CD4-positive, CD25-positive, alpha-beta regulatory T cell (primary cell): Measurements from ENCODE around the gene GIMAP8. TPM values are rescaled to one million over a fixed set of nuclear protein-coding genes. Genes with fewer than 3 reads are reported as not detected.

ENCODE experiments used
- ATAC-seq, 2 donors: fragments of 150-1000 bp; cut with Tn5 transposase; one replicate each; pipeline ENCODE4 v1.10.0; 2021; ENCODE audit warnings: low read depth in 2 of 2, moderate number of reproducible peaks in 2 of 2, moderate library complexity in 1 of 2
- DNase-seq, 3 donors: peaks; one replicate each; pipeline versions ENCODE4 v3.0.0 to v3.0.0-alpha.2; 2012 to 2022; ENCODE audit warnings: mixed read lengths in 1 of 3
- H3K27ac ChIP-seq: one replicate; pipeline ENCODE4 v1.7.0; 2013; ENCODE audit warnings: mild to moderate bottlenecking, low read length; ENCODE audit not compliant: insufficient read depth, poor library complexity, severe bottlenecking
- H3K27me3 ChIP-seq: one replicate; pipeline ENCODE4 v1.7.0; 2013; ENCODE audit warnings: low read length; ENCODE audit not compliant: control insufficient read depth, insufficient read depth
- H3K36me3 ChIP-seq: one replicate; pipeline ENCODE4 v1.7.0; 2013; ENCODE audit warnings: mild to moderate bottlenecking, low read length, moderate library complexity; ENCODE audit not compliant: control insufficient read depth, insufficient read depth
- H3K4me1 ChIP-seq: 2 replicates; pipeline ENCODE4 v1.7.0; 2013; ENCODE audit warnings: mild to moderate bottlenecking, low read length; ENCODE audit not compliant: insufficient read depth, control insufficient read depth, poor library complexity, severe bottlenecking
- H3K4me3 ChIP-seq: one replicate; pipeline ENCODE4 v1.7.0; 2013; ENCODE audit warnings: low read depth, mild to moderate bottlenecking, low read length, moderate library complexity
- H3K9me3 ChIP-seq, 2 experiments: 1 replicate in 1 of 2; 2 replicates in 1 of 2; pipeline ENCODE4 v1.7.0; 2013; ENCODE audit warnings: low read length in 2 of 2, mild to moderate bottlenecking in 1 of 2, moderate library complexity in 1 of 2; ENCODE audit not compliant: control insufficient read depth in 2 of 2
- H3K27ac Mint-ChIP-seq, 3 donors: one replicate each; pipeline ENCODE4 v1.8.0; 2020 to 2022; ENCODE audit warnings: mild to moderate bottlenecking in 3 of 3, mixed read lengths in 3 of 3, moderate library complexity in 2 of 3
- H3K27me3 Mint-ChIP-seq: one replicate; pipeline ENCODE4 v1.8.0; 2022; ENCODE audit warnings: mild to moderate bottlenecking, mixed read lengths
- H3K36me3 Mint-ChIP-seq: one replicate; pipeline ENCODE4 v1.8.0; 2020; ENCODE audit warnings: mixed read lengths
- H3K4me1 Mint-ChIP-seq, 4 donors: one replicate each; pipeline ENCODE4 v1.8.0; 2020 to 2022; ENCODE audit warnings: mixed read lengths in 4 of 4, mild to moderate bottlenecking in 1 of 4
- H3K4me3 Mint-ChIP-seq, 4 donors: one replicate each; pipeline ENCODE4 v1.8.0; 2020 to 2022; ENCODE audit warnings: mild to moderate bottlenecking in 4 of 4, mixed read lengths in 4 of 4, moderate library complexity in 3 of 4
- H3K9me3 Mint-ChIP-seq, 7 donors: one replicate each; pipeline ENCODE4 v1.8.0; 2020 to 2022; ENCODE audit warnings: mixed read lengths in 7 of 7, mild to moderate bottlenecking in 3 of 7, moderate library complexity in 2 of 7
- polyA plus RNA-seq, 4 donors: library from polyadenylated mRNA; unstranded; fragments of 300-500 nt; fragmentation: Illumina TruSeq; gene quantifications; one replicate each; pipeline ENCODE4 v1.2.3, GENCODE V29; 2021
- total RNA-seq: library from RNA; stranded (reverse); gene quantifications from one replicate; pipeline ENCODE4 v1.2.3, GENCODE V29; 2022

GIMAP8 gene
- total and polyA plus RNA-seq, 5 donors from 2014 or later: 8.0 to 30.8 (median 15.1) TPM

DNA sequence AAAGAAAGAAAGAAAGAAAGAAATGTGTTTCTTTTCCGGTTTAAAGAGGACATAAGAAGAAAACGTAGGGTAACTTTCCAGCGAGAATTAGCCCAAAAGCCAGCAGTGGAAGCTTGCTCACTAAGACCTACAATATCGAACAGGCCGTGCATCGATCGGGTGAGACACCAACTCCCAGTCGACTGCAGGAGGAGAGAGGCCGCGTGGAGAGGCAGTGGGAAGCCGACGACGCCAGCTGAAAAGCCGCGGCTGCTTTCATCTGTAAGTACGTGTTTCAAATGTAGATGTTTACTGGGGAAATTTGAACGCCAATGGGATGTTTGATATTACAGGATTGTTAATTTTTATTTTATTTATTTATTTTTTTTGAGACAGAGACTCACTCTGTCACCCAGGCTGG is 28.6 kb upstream of the GIMAP8 start:
- DNase-seq: no peak
- Histone ChIP-seq H3K9me3 (no peaks in the 10 kb centered on the region), H3K4me3 (no peak overlapping the region), H3K4me1 (peaks cover 7% of the 10 kb centered on the region), H3K36me3 (no peaks in the 10 kb centered on the region), H3K27me3 (no peaks in the 10 kb centered on the region), H3K27ac (no peak overlapping the region)
- Mint-ChIP-seq H3K27ac (no peak overlapping the region), H3K36me3 (no peaks in the 10 kb centered on the region), H3K27me3 (peaks cover 6% of the 10 kb centered on the region), H3K9me3 (peaks cover 0 to 2% (median 0%) of the 10 kb centered on the region in 7 donors), H3K4me1 (peaks cover 4 to 8% (median 8%) of the 10 kb centered on the region in 4 donors), H3K4me3 (no peak overlapping the region)
- no peak for ATAC-seq

DNA sequence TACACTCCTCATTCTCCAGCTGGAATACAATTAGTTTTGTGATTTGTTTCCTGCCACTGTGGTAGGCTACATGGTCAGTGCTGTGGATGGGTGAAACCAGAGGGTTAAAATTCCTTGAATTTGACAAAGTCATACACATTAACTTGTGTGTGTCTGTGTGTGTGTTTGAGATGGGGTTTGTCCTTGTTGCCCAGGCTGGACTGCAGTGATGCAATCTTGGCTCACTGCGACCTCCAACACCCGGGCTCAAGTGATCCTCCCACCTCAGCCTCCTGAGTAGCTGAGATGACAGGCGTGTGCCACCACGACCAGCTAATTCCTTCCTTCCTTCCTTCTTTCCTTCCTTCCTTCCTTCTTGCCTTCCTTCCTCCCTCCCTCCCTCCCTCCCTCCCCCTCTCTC is 24.8 kb upstream of the GIMAP8 start:
- Histone ChIP-seq H3K27ac (no peak overlapping the region), H3K4me3 (no peak overlapping the region), H3K4me1 (peaks cover 6% of the 10 kb centered on the region), H3K27me3 (peaks cover 3% of the 10 kb centered on the region), H3K9me3 (no peaks in the 10 kb centered on the region), H3K36me3 (no peaks in the 10 kb centered on the region)
- Mint-ChIP-seq H3K4me3 (no peak overlapping the region), H3K9me3 (peaks cover 0 to 2% (median 0%) of the 10 kb centered on the region in 7 donors), H3K27ac (no peak overlapping the region), H3K36me3 (no peaks in the 10 kb centered on the region), H3K4me1 (peaks cover 5 to 9% (median 7%) of the 10 kb centered on the region in 4 donors), H3K27me3 (peaks cover 6% of the 10 kb centered on the region)
- DNase-seq (no peak), ATAC-seq (no peak)

- DNase-seq (no peak), ATAC-seq (peak in 1 of 2 donors; percentile 42)
- Histone ChIP-seq H3K36me3 (no peaks in the 10 kb centered on the region), H3K9me3 (no peaks in the 10 kb centered on the region), H3K27me3 (peaks cover 3% of the 10 kb centered on the region), H3K4me1 (no peaks in the 10 kb centered on the region), H3K27ac (no peak overlapping the region), H3K4me3 (no peak overlapping the region)
- no peak overlapping the region for H3K27ac Mint-ChIP-seq
- peaks cover 0 to 3% (median 1%) of the 10 kb centered on the region in 4 donors for H3K4me1 Mint-ChIP-seq
- no peaks in the 10 kb centered on the region for H3K36me3 Mint-ChIP-seq
- no peaks in the 10 kb centered on the region for H3K27me3 Mint-ChIP-seq
- peaks cover 0 to 2% (median 0%) of the 10 kb centered on the region in 7 donors for H3K9me3 Mint-ChIP-seq
- H3K4me3 Mint-ChIP-seq: no peak overlapping the region
Measured at GRCh38 chr7:150428671-150429451, 21.6 kb upstream of the GIMAP8 start.

DNA sequence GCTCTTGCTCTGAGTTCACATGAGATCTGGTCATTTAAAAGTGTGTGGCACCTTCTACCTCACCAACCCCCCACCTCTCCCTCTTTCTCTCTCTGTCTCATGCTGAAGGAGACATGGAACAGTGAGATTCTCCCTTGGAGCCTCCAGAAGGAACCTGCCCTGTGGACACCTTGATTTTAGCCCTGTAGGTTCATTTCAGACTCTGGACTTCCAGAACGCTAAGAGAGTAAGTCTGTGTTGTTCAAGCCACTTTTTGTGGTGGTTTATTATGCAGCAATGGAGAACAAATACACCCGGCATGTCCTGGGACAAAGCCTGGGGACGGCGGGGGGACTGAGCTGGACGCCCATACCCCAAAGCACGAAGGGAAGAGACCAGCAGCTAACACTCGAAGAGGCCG is 20.7 kb upstream of the GIMAP8 start:
- Histone ChIP-seq H3K4me3 (no peak overlapping the region), H3K27me3 (peaks cover 3% of the 10 kb centered on the region), H3K9me3 (no peaks in the 10 kb centered on the region), H3K27ac (no peak overlapping the region), H3K36me3 (no peaks in the 10 kb centered on the region), H3K4me1 (no peaks in the 10 kb centered on the region)
- Mint-ChIP-seq H3K27me3 (peaks cover 5% of the 10 kb centered on the region), H3K4me3 (no peak overlapping the region), H3K36me3 (no peaks in the 10 kb centered on the region), H3K27ac (no peak overlapping the region), H3K4me1 (peaks cover 0 to 3% (median 1%) of the 10 kb centered on the region in 4 donors), H3K9me3 (peaks cover 0 to 2% (median 0%) of the 10 kb centered on the region in 7 donors)
- DNase-seq (no peak), ATAC-seq (no peak)

DNA sequence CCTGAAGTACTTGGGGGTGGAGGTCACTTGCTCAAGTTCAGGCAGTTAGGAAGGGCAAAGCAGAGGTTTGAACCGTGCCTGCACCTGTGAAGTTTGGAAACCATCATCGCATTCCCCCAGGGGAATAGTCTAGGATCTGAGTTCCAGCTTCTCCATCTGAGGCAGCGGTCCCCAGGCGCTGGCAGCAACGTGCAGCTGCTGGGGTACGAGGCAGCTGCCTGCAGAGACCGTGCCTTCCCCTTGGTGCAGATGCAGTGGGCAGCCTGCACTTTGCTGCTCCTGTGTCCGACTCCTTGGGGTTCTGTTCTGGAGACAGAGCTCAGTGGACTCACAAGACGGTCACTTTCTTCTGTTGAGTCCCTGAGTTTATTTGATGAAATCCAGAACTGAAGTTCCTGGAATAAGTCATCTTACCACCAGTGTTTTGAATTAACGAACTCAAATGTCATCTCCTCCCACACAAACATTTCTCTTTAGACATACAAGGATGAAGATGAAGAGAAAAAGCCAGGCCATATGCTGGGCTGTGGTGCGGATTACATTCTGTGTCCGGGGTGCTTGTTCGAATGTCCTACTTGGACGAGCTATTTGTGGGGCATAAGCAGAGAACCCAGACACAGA is 19.9 kb upstream of the GIMAP8 start:
- Histone ChIP-seq H3K4me1 (no peaks in the 10 kb centered on the region), H3K9me3 (no peaks in the 10 kb centered on the region), H3K4me3 (no peak overlapping the region), H3K27ac (no peak overlapping the region), H3K27me3 (peaks cover 3% of the 10 kb centered on the region), H3K36me3 (no peaks in the 10 kb centered on the region)
- ATAC-seq: no peak
- no peaks in the 10 kb centered on the region for H3K9me3 Mint-ChIP-seq
- H3K4me1 Mint-ChIP-seq: peaks cover 0 to 3% (median 1%) of the 10 kb centered on the region in 4 donors
- H3K4me3 Mint-ChIP-seq: no peak overlapping the region
- DNase-seq: no peak
- H3K36me3 Mint-ChIP-seq: no peaks in the 10 kb centered on the region
- H3K27ac Mint-ChIP-seq: no peak overlapping the region
- peaks cover 5% of the 10 kb centered on the region for H3K27me3 Mint-ChIP-seq

DNA sequence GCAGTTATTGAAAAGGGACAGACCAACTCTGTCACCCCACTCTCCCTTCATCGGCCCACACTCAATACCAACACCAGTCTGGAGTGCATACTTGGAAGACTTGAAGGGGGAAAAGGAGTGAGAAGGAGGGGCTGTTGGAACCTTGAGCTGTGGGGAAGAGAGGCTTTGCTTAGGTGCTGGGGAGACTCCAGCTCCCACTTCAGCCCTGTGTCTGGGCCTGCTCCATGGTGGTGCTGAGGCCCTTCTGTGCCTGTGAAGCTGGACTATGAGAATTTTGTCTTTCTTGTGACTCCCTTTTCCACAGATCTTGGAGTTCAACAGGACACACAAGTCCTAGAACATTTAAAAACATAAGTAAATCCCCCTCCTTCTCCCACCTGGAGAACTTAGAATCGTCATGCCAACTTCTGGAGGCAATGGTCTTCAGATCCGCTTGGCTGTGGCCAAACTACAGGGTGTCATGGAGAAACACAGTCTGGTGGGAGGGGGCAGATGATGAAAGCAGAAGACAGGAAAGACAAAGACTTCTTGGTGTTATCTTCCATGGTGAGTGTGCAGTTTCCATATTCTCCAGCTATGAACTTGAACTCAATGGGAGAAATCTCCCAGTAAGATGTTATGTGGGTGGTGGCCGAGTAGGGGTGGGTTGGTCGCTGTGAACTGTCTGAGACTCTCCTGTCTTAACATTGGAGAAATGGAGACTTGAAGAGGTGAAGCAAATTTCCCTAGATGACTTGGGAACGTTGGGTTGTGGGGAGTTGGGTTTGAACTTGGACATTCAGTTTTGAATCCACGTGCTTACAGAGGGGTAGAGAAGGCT is 18.4 kb upstream of the GIMAP8 start:
- Mint-ChIP-seq H3K27ac (no peak overlapping the region), H3K4me1 (peaks cover 0 to 4% (median 0%) of the 10 kb centered on the region in 4 donors), H3K9me3 (no peaks in the 10 kb centered on the region), H3K27me3 (peaks cover 5% of the 10 kb centered on the region), H3K36me3 (no peaks in the 10 kb centered on the region), H3K4me3 (no peak overlapping the region)
- no peak for DNase-seq
- no peak for ATAC-seq
- H3K9me3 ChIP-seq: no peaks in the 10 kb centered on the region
- H3K27ac ChIP-seq: no peak overlapping the region
- H3K27me3 ChIP-seq: peaks cover 3% of the 10 kb centered on the region
- no peak overlapping the region for H3K4me3 ChIP-seq
- H3K4me1 ChIP-seq: no peaks in the 10 kb centered on the region
- no peaks in the 10 kb centered on the region for H3K36me3 ChIP-seq

GRCh38 chr7:150432915-150433892 is 17.2 kb upstream of the GIMAP8 start:
- peaks cover 8% of the 10 kb centered on the region for H3K27me3 Mint-ChIP-seq
- peaks cover 3% of the 10 kb centered on the region for H3K27me3 ChIP-seq
- H3K4me3 Mint-ChIP-seq: no peak overlapping the region
- no peaks in the 10 kb centered on the region for H3K9me3 ChIP-seq
- peak overlapping the region in 2 of 3 donors; percentile 29 to 66 for H3K27ac Mint-ChIP-seq
- no peak for DNase-seq
- H3K4me1 Mint-ChIP-seq: peaks cover 0 to 4% (median 0%) of the 10 kb centered on the region in 4 donors
- H3K9me3 Mint-ChIP-seq: no peaks in the 10 kb centered on the region
- ATAC-seq: peak in 1 of 2 donors; percentile 22
- H3K27ac ChIP-seq: no peak overlapping the region
- H3K4me1 ChIP-seq: no peaks in the 10 kb centered on the region
- no peaks in the 10 kb centered on the region for H3K36me3 ChIP-seq
- no peaks in the 10 kb centered on the region for H3K36me3 Mint-ChIP-seq
- no peak overlapping the region for H3K4me3 ChIP-seq
